ENCODE data around the gene NLN.

Gene NLN

DNA sequence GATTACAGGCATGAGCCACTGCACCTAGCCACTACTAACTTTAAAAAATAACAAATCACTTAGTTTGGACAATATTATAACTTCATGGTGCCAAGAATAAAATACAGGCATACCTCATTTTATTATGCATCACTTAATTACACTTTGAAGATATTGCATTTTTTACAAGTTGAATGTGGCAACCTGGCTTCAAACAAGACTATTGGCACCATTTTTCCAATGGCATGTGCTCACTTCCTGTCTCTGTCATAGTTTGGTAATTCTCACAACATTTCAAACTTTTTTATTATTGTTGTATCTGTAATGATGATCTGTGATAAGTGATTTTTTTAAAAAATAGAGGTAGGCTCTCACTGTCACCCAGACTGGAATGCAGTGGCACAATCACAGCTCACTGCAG is 154.5 kb downstream of the NLN start:
- Histone ChIP-seq H3K4me1 (ENCODE audit: insufficient read depth, low read length) (no peaks in the 10 kb centered on the region), H3K27ac (ENCODE audit: low read length) (no peak overlapping the region), H3K9ac (ENCODE audit: low read depth, low read length) (no peak overlapping the region), H2AFZ (ENCODE audit: low read depth, low read length) (no peak overlapping the region), H3K36me3 (ENCODE audit: insufficient read depth, low read length) (no peaks in the 10 kb centered on the region), H3K27me3 (ENCODE audit: insufficient read depth, low read length, poor library complexity) (no peaks in the 10 kb centered on the region), H3K4me3 (ENCODE audit: low read depth in 1 of 2, low read length in 2 of 2) (no peak overlapping the region), H3K79me2 (ENCODE audit: insufficient read depth, low read length) (no peaks in the 10 kb centered on the region), H3K4me2 (ENCODE audit: insufficient read depth, low read length) (no peak overlapping the region), H3K9me3 (ENCODE audit: insufficient read depth, low read length, severe bottlenecking) (no peaks in the 10 kb centered on the region), H4K20me1 (ENCODE audit: insufficient read depth, low read length) (no peaks in the 10 kb centered on the region)
- no peak for TF ChIP-seq EZH2 (IDR thresholded peaks at IDR 0.05; ENCODE audit: borderline replicate concordance, low read depth, low read length, severe bottlenecking)
- TF ChIP-seq, protein P1, sequence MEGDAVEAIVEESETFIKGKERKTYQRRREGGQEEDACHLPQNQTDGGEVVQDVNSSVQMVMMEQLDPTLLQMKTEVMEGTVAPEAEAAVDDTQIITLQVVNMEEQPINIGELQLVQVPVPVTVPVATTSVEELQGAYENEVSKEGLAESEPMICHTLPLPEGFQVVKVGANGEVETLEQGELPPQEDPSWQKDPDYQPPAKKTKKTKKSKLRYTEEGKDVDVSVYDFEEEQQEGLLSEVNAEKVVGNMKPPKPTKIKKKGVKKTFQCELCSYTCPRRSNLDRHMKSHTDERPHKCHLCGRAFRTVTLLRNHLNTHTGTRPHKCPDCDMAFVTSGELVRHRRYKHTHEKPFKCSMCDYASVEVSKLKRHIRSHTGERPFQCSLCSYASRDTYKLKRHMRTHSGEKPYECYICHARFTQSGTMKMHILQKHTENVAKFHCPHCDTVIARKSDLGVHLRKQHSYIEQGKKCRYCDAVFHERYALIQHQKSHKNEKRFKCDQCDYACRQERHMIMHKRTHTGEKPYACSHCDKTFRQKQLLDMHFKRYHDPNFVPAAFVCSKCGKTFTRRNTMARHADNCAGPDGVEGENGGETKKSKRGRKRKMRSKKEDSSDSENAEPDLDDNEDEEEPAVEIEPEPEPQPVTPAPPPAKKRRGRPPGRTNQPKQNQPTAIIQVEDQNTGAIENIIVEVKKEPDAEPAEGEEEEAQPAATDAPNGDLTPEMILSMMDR (IDR thresholded peaks at IDR 0.05; ENCODE audit: borderline replicate concordance, extremely low read depth, low read length, poor library complexity, severe bottlenecking): no peak
- DNase-seq (no peak), ATAC-seq (ENCODE audit: insufficient read depth, low read depth) (no peak)

DNA sequence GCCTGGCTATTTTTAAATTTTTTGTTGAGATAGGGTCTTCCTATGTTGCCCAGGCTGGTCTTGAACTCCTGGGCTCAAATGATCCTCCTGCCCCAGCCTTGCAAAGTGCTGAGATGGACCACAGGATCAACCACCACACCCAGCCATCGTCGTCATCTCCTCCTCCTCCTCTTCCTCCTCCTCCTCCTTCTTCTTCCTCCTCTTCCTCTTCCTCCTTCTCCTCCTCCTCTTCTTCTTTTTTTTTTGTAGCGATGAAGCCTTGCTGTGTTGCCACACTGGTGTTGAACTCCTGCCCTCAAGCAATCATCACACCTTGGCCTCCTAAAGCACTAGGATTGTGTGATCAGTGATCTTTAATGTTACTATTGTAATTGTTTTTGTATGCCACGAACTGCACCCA is 155.0 kb downstream of the NLN start:
- DNase-seq (no peak), ATAC-seq (ENCODE audit: insufficient read depth, low read depth) (no peak)
- H4K20me1 ChIP-seq (ENCODE audit: insufficient read depth, low read length): no peaks in the 10 kb centered on the region
- no peak overlapping the region for H3K27ac ChIP-seq (ENCODE audit: low read length)
- no peaks in the 10 kb centered on the region for H3K79me2 ChIP-seq (ENCODE audit: insufficient read depth, low read length)
- no peaks in the 10 kb centered on the region for H3K9me3 ChIP-seq (ENCODE audit: insufficient read depth, low read length, severe bottlenecking)
- no peaks in the 10 kb centered on the region for H3K36me3 ChIP-seq (ENCODE audit: insufficient read depth, low read length)
- TF ChIP-seq, protein P1 (IDR thresholded peaks at IDR 0.05; ENCODE audit: borderline replicate concordance, extremely low read depth, low read length, poor library complexity, severe bottlenecking): no peak
- TF ChIP-seq EZH2 (IDR thresholded peaks at IDR 0.05; ENCODE audit: borderline replicate concordance, low read depth, low read length, severe bottlenecking): no peak
- H3K9ac ChIP-seq (ENCODE audit: low read depth, low read length): no peak overlapping the region
- no peak overlapping the region for H3K4me2 ChIP-seq (ENCODE audit: insufficient read depth, low read length)
- no peak overlapping the region for H2AFZ ChIP-seq (ENCODE audit: low read depth, low read length)
- H3K4me3 ChIP-seq (ENCODE audit: low read depth in 1 of 2, low read length in 2 of 2): no peak overlapping the region
- no peaks in the 10 kb centered on the region for H3K27me3 ChIP-seq (ENCODE audit: insufficient read depth, low read length, poor library complexity)
- H3K4me1 ChIP-seq (ENCODE audit: insufficient read depth, low read length): no peaks in the 10 kb centered on the region

All from DND-41 (cell line).